Activated CD4-positive, alpha-beta T cell treated with anti-CD3 and anti-CD28 coated beads for 48 hours (primary cell): ENCODE measurements around the gene SCRN2.

Source experiments
- DNase-seq: peaks from one replicate; pipeline ENCODE4 v3.0.0-alpha.2; 2020

SCRN2 gene

DNA sequence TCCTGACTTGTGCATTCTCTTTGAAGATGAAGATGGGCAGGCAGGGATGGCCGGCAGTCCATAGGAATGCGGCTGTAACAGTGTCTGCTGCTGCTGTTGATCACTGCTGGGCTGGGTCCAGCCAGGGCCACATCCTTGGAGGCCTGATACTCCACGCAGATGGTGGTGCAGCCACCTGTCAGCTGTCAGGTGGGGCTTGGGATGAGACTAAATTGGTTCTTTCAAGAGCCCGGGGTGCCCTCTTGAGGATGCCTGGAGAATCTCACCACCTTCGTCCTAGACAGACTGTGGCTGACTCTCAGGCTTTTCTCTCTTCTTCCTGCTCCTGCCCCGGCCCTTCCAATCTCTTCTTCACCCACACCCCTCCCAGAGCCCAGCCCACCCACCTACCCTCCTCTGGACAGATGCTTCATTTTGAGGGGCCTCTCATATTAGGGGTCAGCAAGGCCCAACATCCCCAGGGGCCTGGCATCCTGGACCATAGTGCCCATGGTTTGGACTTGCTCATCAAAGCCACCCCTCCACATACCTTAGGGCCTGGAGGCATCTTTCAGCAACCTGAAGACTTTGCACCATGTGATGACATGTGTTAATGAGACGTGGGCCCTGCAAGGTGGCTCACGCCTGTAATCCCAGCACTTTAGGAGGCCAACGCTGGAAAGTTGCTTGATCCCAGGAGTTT, 38.6 kb downstream of the SCRN2 start:
- DNase-seq, result peak; percentile 74

DNA sequence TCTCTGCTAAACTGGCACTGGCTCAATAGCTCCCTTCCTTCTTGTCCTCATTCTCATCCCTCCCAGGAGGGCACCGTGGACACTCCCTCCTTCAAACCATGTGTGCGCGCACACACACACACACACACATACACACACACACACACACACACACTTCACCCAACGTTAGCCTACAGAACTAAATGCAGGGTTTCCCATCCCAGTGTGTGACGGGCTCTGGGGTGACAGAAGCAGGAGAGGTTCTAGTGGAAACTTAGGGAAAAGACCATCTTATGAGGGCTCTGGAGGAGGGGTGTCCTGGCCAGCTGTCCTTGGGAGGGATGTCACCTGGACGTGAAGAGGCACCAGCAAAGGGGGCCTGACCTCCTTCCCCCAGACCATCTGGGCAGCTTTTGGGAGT, 39.2 kb downstream of the SCRN2 start:
- no peak for DNase-seq

DNA sequence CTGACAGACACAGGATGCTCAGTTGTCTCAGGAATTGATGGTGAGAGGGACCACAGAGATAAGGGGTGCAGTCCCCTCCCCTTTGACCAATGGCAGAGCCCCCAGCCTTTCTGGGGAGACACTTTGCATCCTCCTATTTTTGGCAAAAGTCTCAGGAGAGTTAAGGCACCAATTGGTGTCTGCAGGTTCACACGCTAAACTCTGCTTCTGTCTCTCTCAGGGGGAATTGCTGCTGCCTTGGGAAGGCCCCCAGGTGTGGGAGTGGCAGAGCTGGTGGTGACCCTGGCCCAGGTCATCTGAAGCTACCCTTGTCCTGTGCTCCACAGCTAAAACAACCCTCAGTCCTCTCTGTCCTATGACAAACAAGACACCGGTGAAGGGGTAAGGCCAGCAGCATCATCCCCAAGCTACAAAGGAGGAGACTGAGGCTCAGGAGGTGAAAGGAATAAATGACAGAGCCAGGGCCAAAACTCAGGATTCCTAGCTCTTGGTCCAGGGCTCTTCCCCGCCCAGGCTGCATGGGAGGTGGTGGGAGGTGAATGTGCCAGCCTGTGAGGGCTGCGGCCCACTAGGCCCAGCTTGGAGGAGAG, 39.8 kb downstream of the SCRN2 start:
- DNase-seq, result no peak

- no peak for DNase-seq
Observed at GRCh38 chr17:47800686-47801085, 40.4 kb downstream of the SCRN2 start.

DNA sequence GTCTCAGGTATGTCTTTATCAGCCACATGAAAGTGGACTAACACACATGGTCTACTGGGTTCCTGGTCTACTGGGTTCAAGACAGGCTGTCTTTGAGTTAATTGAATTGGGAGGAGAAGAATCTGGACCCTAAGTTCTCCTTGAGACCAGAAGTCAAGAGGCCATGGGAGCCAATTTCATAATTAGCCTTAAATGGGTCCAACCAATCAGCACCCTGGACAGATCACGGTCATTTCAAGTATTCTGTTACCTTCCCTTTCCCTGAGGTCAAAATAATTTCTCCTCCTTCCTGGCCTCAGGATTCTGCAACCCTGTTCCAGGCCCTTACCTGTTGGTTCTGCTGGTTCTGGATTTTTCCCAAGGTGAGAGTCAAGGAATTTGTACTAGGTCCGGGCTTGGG, 43.3 kb downstream of the SCRN2 start:
- DNase-seq, result no peak

- DNase-seq, result no peak
Observed at GRCh38 chr17:47792979-47793378, 48.1 kb downstream of the SCRN2 start.

GRCh38 chr17:47792457-47792856, 48.6 kb downstream of the SCRN2 start:
- DNase-seq, result no peak

GRCh38 chr17:47791025-47791424, 50.0 kb downstream of the SCRN2 start:
- no peak for DNase-seq

DNA sequence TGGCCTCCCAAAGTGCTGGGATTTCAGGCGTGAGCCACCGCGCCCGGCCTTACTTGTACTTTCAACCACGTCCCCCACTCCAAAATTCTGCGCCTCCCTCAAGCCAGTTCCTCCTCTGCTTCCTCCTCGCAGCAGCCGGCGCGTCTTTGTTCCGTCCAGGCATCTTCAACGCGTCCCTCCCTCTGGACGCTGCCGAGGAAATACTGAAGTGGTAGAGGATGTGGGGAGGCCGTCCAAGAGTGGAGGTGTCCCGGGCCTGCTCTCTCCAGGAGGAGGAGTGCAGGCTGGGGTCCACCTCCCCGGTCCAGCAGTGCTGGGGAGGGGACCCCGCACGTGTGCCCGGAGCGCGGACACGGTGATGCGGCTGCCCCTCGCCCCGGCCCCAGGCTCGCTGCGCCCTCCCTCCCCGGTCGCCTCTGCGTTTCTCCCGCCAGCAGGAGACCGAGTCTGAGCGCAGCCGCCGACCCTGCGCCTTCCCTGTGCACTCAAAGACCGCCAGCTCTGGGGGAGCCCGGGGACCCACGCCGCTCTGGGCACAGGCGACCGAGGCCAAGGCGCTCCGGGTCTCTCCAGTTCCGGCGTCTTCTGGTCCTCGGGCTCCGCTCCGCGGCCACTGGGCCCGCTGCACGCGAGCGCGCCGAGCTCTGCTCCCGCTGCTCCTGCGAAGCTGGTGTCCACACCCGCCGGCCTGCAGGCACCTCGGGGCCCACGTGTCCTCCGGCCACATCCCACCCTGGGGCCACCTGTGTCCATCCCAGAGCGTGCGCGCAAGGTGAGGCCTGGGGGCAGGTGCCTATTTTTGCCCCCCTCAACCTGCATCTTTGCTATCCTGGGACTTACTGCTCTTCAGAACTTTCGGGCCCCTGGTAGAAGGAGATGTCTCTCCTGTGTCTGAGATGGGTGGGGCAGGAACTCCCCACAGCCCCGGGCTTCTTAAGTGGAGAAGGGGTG, 51.2 kb downstream of the SCRN2 start:
- peak; percentile 73 for DNase-seq
